Measurements from ENCODE around the gene SNAPC2.
"Not testable (repeated sequence)": the region's sequence is repeated elsewhere in the genome, so short reads cannot be mapped to it uniquely, and the experiment has no call there.

SNAPC2 gene

GRCh38 chr19:7908742-7909461 is 11.2 kb upstream of the SNAPC2 start:
- DNase-seq (ENCODE audit: low read depth in 2 of 3, low spot score in 2 of 3) = no peak

GRCh38 chr19:7909471-7910067 is 10.6 kb upstream of the SNAPC2 start:
- DNase-seq (ENCODE audit: low read depth in 2 of 3, low spot score in 2 of 3) = no peak

GRCh38 chr19:7910321-7911161 is 9.6 kb upstream of the SNAPC2 start:
- DNase-seq (ENCODE audit: low read depth in 2 of 3, low spot score in 2 of 3) = no peak

GRCh38 chr19:7911508-7912143 is 8.5 kb upstream of the SNAPC2 start:
- no peak for DNase-seq (ENCODE audit: low read depth in 2 of 3, low spot score in 2 of 3)

GRCh38 chr19:7912144-7912696 is 7.9 kb upstream of the SNAPC2 start:
- DNase-seq (ENCODE audit: low read depth in 2 of 3, low spot score in 2 of 3) = no peak

- no peak for DNase-seq (ENCODE audit: low read depth in 2 of 3, low spot score in 2 of 3)
Observed at GRCh38 chr19:7912697-7913564, 7.2 kb upstream of the SNAPC2 start.

- DNase-seq (ENCODE audit: low read depth in 2 of 3, low spot score in 2 of 3) = no peak
Observed at GRCh38 chr19:7913652-7914051, 6.5 kb upstream of the SNAPC2 start.

GRCh38 chr19:7914099-7914498 is 6.0 kb upstream of the SNAPC2 start:
- no peak for DNase-seq (ENCODE audit: low read depth in 2 of 3, low spot score in 2 of 3)

GRCh38 chr19:7914598-7915045 is 5.5 kb upstream of the SNAPC2 start, which contains the start of gene TGFBR3L:
Gene TGFBR3L, plus strand, starts transcription at chr19:7914830.
- no peak for DNase-seq (ENCODE audit: low read depth in 2 of 3, low spot score in 2 of 3)

- DNase-seq (ENCODE audit: low read depth in 2 of 3, low spot score in 2 of 3) = no peak
Observed at GRCh38 chr19:7915250-7916102, 4.7 kb upstream of the SNAPC2 start.

- DNase-seq (ENCODE audit: low read depth in 2 of 3, low spot score in 2 of 3) = peak in 1 of 3 experiments; percentile 50
Observed at GRCh38 chr19:7916103-7916954, 3.8 kb upstream of the SNAPC2 start.

GRCh38 chr19:7916955-7917266 is 3.2 kb upstream of the SNAPC2 start:
- no peak for DNase-seq (ENCODE audit: low read depth in 2 of 3, low spot score in 2 of 3)

- no peak for DNase-seq (ENCODE audit: low read depth in 2 of 3, low spot score in 2 of 3)
Observed at GRCh38 chr19:7917267-7918061, 2.7 kb upstream of the SNAPC2 start.

- DNase-seq (ENCODE audit: low read depth in 2 of 3, low spot score in 2 of 3) = not testable (repeated sequence)
Observed at GRCh38 chr19:7918062-7918614, 2.0 kb upstream of the SNAPC2 start.

GRCh38 chr19:7918615-7919421 is 1.3 kb upstream of the SNAPC2 start:
- DNase-seq (ENCODE audit: low read depth in 2 of 3, low spot score in 2 of 3) = no peak

GRCh38 chr19:7920519-7921301 is 572 bp downstream of the SNAPC2 start:
- DNase-seq (ENCODE audit: low read depth in 2 of 3, low spot score in 2 of 3) = peak; percentile 90 to 100 (median 99)

Measured in activated CD8-positive, alpha-beta memory T cell treated with anti-CD3 and anti-CD28 coated beads for 48 hours (primary cell).